Measurements from ENCODE around the gene KREMEN2. TPM values are rescaled to one million over a fixed set of nuclear protein-coding genes. Genes with fewer than 3 reads are reported as not detected.

The KREMEN2 gene
- total and polyA plus RNA-seq, 4 donors: not detected

DNA sequence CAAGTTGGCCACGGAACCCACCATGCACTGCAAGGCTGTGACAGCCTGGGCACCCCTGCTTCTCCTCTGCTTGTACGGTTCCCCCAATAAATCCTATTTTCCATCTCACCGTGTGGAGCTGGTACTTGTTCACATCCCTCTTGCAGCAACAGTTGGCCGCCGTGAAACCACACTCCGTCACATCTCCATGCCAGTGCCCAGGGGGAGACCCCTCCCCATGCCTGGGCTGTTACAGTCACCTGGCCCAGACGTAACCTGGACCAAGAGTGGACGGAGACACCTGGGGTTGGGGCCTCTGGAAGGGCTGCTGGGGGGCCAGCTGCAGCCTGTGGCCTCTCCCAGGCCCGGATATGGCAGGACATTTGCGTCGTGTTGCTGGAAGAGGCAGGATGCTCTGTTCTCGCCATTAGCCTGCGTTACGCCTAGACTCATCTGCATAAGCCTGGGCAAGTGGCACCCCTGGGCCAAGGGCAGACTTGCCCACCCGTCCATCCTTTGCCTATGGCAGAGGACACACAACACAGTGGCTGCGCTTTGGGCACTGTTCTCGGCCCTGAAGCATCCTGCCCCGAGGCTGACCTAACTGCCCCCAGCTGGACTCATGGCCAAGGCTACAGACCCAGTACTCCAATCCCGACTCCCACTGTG lies 14.2 kb upstream of the KREMEN2 start:
- H3K4me3 ChIP-seq (ENCODE audit: low read depth in 1 of 3, low read length in 3 of 3): no peak overlapping the region
- H3K27ac ChIP-seq (ENCODE audit: low read depth in 1 of 2, low read length in 2 of 2): no peak overlapping the region
- 94% methylated on average over 19 of the region's 19 CpGs for WGBS
- peaks cover 0 to 2% (median 0%) of the 10 kb centered on the region in 4 donors for H3K27me3 ChIP-seq (ENCODE audit: control insufficient read depth in 4 of 4, insufficient read depth in 4 of 4, low read length in 3 of 4)
- H3K4me1 ChIP-seq (ENCODE audit: control insufficient read depth in 4 of 4, insufficient read depth in 4 of 4, low read length in 3 of 4): no peaks in the 10 kb centered on the region
- H3K36me3 ChIP-seq (ENCODE audit: control insufficient read depth in 4 of 4, insufficient read depth in 3 of 4, low read depth in 1 of 4, low read length in 3 of 4): peaks cover 0 to 10% (median 0%) of the 10 kb centered on the region in 4 donors
- DNase-seq (ENCODE audit: low spot score): no peak
- no peaks in the 10 kb centered on the region for H3K9me3 ChIP-seq (ENCODE audit: control insufficient read depth in 4 of 4, low read length in 3 of 4)
- TF ChIP-seq SP1 (IDR thresholded peaks at IDR 0.05) (no peak), TAF1 (conservative IDR thresholded peaks at IDR 0.05) (no peak), NR2F2 (IDR thresholded peaks at IDR 0.05) (no peak), FOXA1 (IDR thresholded peaks at IDR 0.05) (no peak), GABPA (IDR thresholded peaks at IDR 0.05 in 1 of 2, conservative IDR thresholded peaks at IDR 0.05 in 1 of 2) (no peak), JUND (IDR thresholded peaks at IDR 0.05) (no peak), RAD21 (IDR thresholded peaks at IDR 0.05) (no peak), HNF4A (conservative IDR thresholded peaks at IDR 0.05) (no peak), HNF4G (IDR thresholded peaks at IDR 0.05) (no peak), EGR1 (IDR thresholded peaks at IDR 0.05; ENCODE audit: low read depth in 2 of 2) (no peak), RXRA (IDR thresholded peaks at IDR 0.05) (no peak)
- TF ChIP-seq, protein P1, sequence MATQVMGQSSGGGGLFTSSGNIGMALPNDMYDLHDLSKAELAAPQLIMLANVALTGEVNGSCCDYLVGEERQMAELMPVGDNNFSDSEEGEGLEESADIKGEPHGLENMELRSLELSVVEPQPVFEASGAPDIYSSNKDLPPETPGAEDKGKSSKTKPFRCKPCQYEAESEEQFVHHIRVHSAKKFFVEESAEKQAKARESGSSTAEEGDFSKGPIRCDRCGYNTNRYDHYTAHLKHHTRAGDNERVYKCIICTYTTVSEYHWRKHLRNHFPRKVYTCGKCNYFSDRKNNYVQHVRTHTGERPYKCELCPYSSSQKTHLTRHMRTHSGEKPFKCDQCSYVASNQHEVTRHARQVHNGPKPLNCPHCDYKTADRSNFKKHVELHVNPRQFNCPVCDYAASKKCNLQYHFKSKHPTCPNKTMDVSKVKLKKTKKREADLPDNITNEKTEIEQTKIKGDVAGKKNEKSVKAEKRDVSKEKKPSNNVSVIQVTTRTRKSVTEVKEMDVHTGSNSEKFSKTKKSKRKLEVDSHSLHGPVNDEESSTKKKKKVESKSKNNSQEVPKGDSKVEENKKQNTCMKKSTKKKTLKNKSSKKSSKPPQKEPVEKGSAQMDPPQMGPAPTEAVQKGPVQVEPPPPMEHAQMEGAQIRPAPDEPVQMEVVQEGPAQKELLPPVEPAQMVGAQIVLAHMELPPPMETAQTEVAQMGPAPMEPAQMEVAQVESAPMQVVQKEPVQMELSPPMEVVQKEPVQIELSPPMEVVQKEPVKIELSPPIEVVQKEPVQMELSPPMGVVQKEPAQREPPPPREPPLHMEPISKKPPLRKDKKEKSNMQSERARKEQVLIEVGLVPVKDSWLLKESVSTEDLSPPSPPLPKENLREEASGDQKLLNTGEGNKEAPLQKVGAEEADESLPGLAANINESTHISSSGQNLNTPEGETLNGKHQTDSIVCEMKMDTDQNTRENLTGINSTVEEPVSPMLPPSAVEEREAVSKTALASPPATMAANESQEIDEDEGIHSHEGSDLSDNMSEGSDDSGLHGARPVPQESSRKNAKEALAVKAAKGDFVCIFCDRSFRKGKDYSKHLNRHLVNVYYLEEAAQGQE (IDR thresholded peaks at IDR 0.05): no peak
- TF ChIP-seq, protein P2, sequence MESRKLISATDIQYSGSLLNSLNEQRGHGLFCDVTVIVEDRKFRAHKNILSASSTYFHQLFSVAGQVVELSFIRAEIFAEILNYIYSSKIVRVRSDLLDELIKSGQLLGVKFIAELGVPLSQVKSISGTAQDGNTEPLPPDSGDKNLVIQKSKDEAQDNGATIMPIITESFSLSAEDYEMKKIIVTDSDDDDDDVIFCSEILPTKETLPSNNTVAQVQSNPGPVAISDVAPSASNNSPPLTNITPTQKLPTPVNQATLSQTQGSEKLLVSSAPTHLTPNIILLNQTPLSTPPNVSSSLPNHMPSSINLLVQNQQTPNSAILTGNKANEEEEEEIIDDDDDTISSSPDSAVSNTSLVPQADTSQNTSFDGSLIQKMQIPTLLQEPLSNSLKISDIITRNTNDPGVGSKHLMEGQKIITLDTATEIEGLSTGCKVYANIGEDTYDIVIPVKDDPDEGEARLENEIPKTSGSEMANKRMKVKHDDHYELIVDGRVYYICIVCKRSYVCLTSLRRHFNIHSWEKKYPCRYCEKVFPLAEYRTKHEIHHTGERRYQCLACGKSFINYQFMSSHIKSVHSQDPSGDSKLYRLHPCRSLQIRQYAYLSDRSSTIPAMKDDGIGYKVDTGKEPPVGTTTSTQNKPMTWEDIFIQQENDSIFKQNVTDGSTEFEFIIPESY (IDR thresholded peaks at IDR 0.05): no peak
- TF ChIP-seq, protein P3, sequence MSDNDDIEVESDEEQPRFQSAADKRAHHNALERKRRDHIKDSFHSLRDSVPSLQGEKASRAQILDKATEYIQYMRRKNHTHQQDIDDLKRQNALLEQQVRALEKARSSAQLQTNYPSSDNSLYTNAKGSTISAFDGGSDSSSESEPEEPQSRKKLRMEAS (IDR thresholded peaks at IDR 0.05): no peak
- TF ChIP-seq, protein P4, sequence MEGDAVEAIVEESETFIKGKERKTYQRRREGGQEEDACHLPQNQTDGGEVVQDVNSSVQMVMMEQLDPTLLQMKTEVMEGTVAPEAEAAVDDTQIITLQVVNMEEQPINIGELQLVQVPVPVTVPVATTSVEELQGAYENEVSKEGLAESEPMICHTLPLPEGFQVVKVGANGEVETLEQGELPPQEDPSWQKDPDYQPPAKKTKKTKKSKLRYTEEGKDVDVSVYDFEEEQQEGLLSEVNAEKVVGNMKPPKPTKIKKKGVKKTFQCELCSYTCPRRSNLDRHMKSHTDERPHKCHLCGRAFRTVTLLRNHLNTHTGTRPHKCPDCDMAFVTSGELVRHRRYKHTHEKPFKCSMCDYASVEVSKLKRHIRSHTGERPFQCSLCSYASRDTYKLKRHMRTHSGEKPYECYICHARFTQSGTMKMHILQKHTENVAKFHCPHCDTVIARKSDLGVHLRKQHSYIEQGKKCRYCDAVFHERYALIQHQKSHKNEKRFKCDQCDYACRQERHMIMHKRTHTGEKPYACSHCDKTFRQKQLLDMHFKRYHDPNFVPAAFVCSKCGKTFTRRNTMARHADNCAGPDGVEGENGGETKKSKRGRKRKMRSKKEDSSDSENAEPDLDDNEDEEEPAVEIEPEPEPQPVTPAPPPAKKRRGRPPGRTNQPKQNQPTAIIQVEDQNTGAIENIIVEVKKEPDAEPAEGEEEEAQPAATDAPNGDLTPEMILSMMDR (IDR thresholded peaks at IDR 0.05; ENCODE audit: low read depth, low read length, missing input control): no peak
- TF ChIP-seq, protein P5, sequence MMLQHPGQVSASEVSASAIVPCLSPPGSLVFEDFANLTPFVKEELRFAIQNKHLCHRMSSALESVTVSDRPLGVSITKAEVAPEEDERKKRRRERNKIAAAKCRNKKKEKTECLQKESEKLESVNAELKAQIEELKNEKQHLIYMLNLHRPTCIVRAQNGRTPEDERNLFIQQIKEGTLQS (IDR thresholded peaks at IDR 0.05): no peak
- no peak overlapping the region for H3K9ac ChIP-seq (ENCODE audit: low read depth in 1 of 2, low read length in 2 of 2)
